WTC11 (cell line): ENCODE measurements around the gene L1CAM. TPM values are rescaled to one million over a fixed set of nuclear protein-coding genes. Genes with fewer than 3 reads are reported as not detected.
A peak's percentile ranks its signal among the peaks of the same experiment; 100 is the strongest.

Experiments
- ATAC-seq: fragments of 200-7000 bp; cut with Tn5 transposase; 2 replicates; pipeline ENCODE4 v1.10.0; 2021; ENCODE audit warnings: mild to moderate bottlenecking, moderate library complexity
- CTCF ChIA-PET: fragments of 300-600 bp; sonication (Branson Sonifier 250); formaldehyde crosslinking; loops from one replicate; lab custom pipeline; 2021; ENCODE audit warnings: antibody characterized with exemption; lab: Charles Lee
- POLR2A ChIA-PET: fragments of 350-600 bp; sonication (Branson Sonifier 250); formaldehyde crosslinking; loops from one replicate; lab custom pipeline; 2021; ENCODE audit warnings: antibody characterized with exemption; lab: Charles Lee
- DNase-seq: peaks from one replicate; pipeline ENCODE4 v3.0.0; 2021; ENCODE audit warnings: low spot score
- H3K27ac Mint-ChIP-seq: 2 replicates; pipeline ENCODE4 v1.8.0; 2021; ENCODE audit warnings: mixed read lengths
- H3K27me3 Mint-ChIP-seq: 2 replicates; pipeline ENCODE4 v1.8.0; 2021; ENCODE audit warnings: low read depth, mild to moderate bottlenecking, moderate library complexity, mixed read lengths
- H3K36me3 Mint-ChIP-seq: 2 replicates; pipeline ENCODE4 v1.8.0; 2021; ENCODE audit warnings: mixed read lengths
- H3K4me1 Mint-ChIP-seq: 2 replicates; pipeline ENCODE4 v1.8.0; 2022; ENCODE audit warnings: mixed read lengths
- H3K4me3 Mint-ChIP-seq: 2 replicates; pipeline ENCODE4 v1.8.0; 2021; ENCODE audit warnings: mild to moderate bottlenecking, moderate library complexity, mixed read lengths
- H3K9me3 Mint-ChIP-seq: 2 replicates; pipeline ENCODE4 v1.8.0; 2021; ENCODE audit warnings: mixed read lengths
- AR ChIP-seq: fragments of 250-450 bp; sonication (Bioruptor Pico); IDR thresholded peaks from 2 replicates; pipeline ENCODE4 v1.9.0; 2021; ENCODE audit warnings: mild to moderate bottlenecking
- ATF1 ChIP-seq: sonication (generic); formaldehyde crosslinking; IDR thresholded peaks from 2 replicates; pipeline ENCODE4 v1.8.1; 2023; ENCODE audit warnings: mild to moderate bottlenecking, moderate library complexity, missing genetic modification reagents
- ATF2 ChIP-seq: sonication (generic); formaldehyde crosslinking; IDR thresholded peaks from 2 replicates; pipeline ENCODE4 v1.8.1; 2022; ENCODE audit warnings: low read depth, missing genetic modification reagents, borderline replicate concordance
- EMX1 ChIP-seq: fragments of 250-450 bp; sonication (Bioruptor Pico); IDR thresholded peaks from 2 replicates; pipeline ENCODE4 v1.8.0; 2021; ENCODE audit warnings: mild to moderate bottlenecking
- JAZF1 ChIP-seq: fragments of 250-450 bp; sonication (Bioruptor Pico); IDR thresholded peaks from 2 replicates; pipeline ENCODE4 v1.9.0; 2021; ENCODE audit warnings: moderate library complexity, mild to moderate bottlenecking, inconsistent platforms
- KAT7 ChIP-seq: sonication (generic); formaldehyde crosslinking; IDR thresholded peaks from 2 replicates; pipeline ENCODE4 v1.8.1; 2023; ENCODE audit warnings: missing genetic modification reagents, mild to moderate bottlenecking, borderline replicate concordance
- NFATC4 ChIP-seq: fragments of 250-450 bp; sonication (Bioruptor Pico); IDR thresholded peaks from 2 replicates; pipeline ENCODE4 v1.9.0; 2021; ENCODE audit warnings: mild to moderate bottlenecking
- NFE2L1 ChIP-seq: sonication (generic); formaldehyde crosslinking; IDR thresholded peaks from 2 replicates; pipeline ENCODE4 v1.8.1; 2023; ENCODE audit warnings: missing genetic modification reagents
- SMAD4 ChIP-seq: sonication (generic); formaldehyde crosslinking; IDR thresholded peaks from 2 replicates; pipeline ENCODE4 v1.8.0; 2022; ENCODE audit warnings: mild to moderate bottlenecking, missing genetic modification reagents
- SP1 ChIP-seq: sonication (generic); formaldehyde crosslinking; conservative IDR thresholded peaks from 2 replicates; pipeline ENCODE4 v1.8.1; 2022; ENCODE audit warnings: missing genetic modification reagents
- TP53 ChIP-seq: sonication (generic); formaldehyde crosslinking; IDR thresholded peaks from 2 replicates; pipeline ENCODE4 v1.8.1; 2023; ENCODE audit warnings: mild to moderate bottlenecking, missing genetic modification reagents
- USF1 ChIP-seq: sonication (generic); formaldehyde crosslinking; IDR thresholded peaks from 2 replicates; pipeline ENCODE4 v1.8.0; 2022; ENCODE audit warnings: mild to moderate bottlenecking, missing genetic modification reagents
- USF2 ChIP-seq: sonication (generic); formaldehyde crosslinking; IDR thresholded peaks from 2 replicates; pipeline ENCODE4 v1.8.1; 2023; ENCODE audit warnings: mild to moderate bottlenecking, missing genetic modification reagents, moderate library complexity
- ZNF121 ChIP-seq: sonication (generic); formaldehyde crosslinking; IDR thresholded peaks from 2 replicates; pipeline ENCODE4 v1.8.0; 2023; ENCODE audit warnings: missing genetic modification reagents
- ZNF396 ChIP-seq: fragments of 250-450 bp; sonication (Bioruptor Pico); IDR thresholded peaks from 2 replicates; pipeline ENCODE4 v1.8.0; 2021; ENCODE audit warnings: mild to moderate bottlenecking, moderate library complexity, borderline replicate concordance
- total RNA-seq: library from RNA; stranded (reverse); gene quantifications from 3 replicates; pipeline ENCODE4 v1.2.3, GENCODE V29; 2021
- TF ChIP-seq, protein P1 (sequence below): sonication (generic); formaldehyde crosslinking; IDR thresholded peaks from 2 replicates; pipeline ENCODE4 v1.8.1; 2023; ENCODE audit warnings: mild to moderate bottlenecking, missing genetic modification reagents
- TF ChIP-seq, protein P2 (sequence below): fragments of 250-450 bp; sonication (Bioruptor Pico); IDR thresholded peaks from 2 replicates; pipeline ENCODE4 v1.9.0; 2021; ENCODE audit warnings: mild to moderate bottlenecking, borderline replicate concordance
- TF ChIP-seq, protein P3 (sequence below): sonication (generic); formaldehyde crosslinking; IDR thresholded peaks from 2 replicates; pipeline ENCODE4 v1.8.0; 2022; ENCODE audit warnings: missing genetic modification reagents

L1CAM gene
- total RNA-seq, 1 experiment from 2014 or later: 40.2 TPM

DNA sequence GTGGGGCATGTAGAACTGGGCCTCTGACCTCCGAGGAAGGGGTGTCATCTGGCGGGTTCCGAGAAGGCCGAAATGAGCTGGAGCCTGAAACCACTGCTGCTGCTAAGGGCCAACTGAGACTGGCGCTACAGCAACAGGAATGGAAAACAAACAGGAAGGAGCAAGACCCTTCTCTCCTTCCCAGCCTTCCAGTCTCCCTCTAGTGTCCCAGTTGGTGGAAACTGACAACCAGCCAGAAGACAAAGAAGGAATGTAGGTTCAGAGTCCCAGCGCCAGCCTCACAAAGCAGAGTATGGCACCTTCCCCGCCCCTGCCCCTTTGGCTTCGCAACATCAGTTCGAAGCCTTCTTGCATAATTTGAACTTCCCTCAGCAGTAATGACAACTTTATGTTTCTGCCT lies 31.3 kb downstream of the L1CAM start:
- Mint-ChIP-seq H3K4me1 (peaks cover 48% of the 10 kb centered on the region), H3K27me3 (peaks cover 32% of the 10 kb centered on the region), H3K4me3 (no peak overlapping the region), H3K36me3 (no peaks in the 10 kb centered on the region), H3K27ac (0 out of 2 replicates have a peak overlapping the region, but pooled peaks have one; percentile 41), H3K9me3 (no peaks in the 10 kb centered on the region)
- CTCF ChIA-PET: interaction anchor here (0.5 to 1.2 kb wide), 2 partner anchors 9 to 99 kb away, joined by 3 read pairs; no protein-coding TSS in a partner anchor
- ATAC-seq: peak; percentile 68
- TF ChIP-seq ZNF121 (CRISPR knock-in tag) (no peak), ZNF396 (CRISPR knock-in tag) (no peak), NFE2L1 (CRISPR knock-in tag) (no peak), SMAD4 (CRISPR knock-in tag) (no peak), EMX1 (CRISPR knock-in tag) (no peak), JAZF1 (CRISPR knock-in tag) (no peak), ATF1 (CRISPR knock-in tag) (no peak), USF1 (CRISPR knock-in tag) (no peak), TP53 (no peak), USF2 (CRISPR knock-in tag) (no peak), ATF2 (CRISPR knock-in tag) (no peak), SP1 (CRISPR knock-in tag) (no peak), NFATC4 (CRISPR knock-in tag) (no peak), KAT7 (CRISPR knock-in tag) (no peak), AR (no peak)
- TF ChIP-seq, protein P1, sequence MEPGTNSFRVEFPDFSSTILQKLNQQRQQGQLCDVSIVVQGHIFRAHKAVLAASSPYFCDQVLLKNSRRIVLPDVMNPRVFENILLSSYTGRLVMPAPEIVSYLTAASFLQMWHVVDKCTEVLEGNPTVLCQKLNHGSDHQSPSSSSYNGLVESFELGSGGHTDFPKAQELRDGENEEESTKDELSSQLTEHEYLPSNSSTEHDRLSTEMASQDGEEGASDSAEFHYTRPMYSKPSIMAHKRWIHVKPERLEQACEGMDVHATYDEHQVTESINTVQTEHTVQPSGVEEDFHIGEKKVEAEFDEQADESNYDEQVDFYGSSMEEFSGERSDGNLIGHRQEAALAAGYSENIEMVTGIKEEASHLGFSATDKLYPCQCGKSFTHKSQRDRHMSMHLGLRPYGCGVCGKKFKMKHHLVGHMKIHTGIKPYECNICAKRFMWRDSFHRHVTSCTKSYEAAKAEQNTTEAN (CRISPR knock-in tag): no peak
- TF ChIP-seq, protein P2, sequence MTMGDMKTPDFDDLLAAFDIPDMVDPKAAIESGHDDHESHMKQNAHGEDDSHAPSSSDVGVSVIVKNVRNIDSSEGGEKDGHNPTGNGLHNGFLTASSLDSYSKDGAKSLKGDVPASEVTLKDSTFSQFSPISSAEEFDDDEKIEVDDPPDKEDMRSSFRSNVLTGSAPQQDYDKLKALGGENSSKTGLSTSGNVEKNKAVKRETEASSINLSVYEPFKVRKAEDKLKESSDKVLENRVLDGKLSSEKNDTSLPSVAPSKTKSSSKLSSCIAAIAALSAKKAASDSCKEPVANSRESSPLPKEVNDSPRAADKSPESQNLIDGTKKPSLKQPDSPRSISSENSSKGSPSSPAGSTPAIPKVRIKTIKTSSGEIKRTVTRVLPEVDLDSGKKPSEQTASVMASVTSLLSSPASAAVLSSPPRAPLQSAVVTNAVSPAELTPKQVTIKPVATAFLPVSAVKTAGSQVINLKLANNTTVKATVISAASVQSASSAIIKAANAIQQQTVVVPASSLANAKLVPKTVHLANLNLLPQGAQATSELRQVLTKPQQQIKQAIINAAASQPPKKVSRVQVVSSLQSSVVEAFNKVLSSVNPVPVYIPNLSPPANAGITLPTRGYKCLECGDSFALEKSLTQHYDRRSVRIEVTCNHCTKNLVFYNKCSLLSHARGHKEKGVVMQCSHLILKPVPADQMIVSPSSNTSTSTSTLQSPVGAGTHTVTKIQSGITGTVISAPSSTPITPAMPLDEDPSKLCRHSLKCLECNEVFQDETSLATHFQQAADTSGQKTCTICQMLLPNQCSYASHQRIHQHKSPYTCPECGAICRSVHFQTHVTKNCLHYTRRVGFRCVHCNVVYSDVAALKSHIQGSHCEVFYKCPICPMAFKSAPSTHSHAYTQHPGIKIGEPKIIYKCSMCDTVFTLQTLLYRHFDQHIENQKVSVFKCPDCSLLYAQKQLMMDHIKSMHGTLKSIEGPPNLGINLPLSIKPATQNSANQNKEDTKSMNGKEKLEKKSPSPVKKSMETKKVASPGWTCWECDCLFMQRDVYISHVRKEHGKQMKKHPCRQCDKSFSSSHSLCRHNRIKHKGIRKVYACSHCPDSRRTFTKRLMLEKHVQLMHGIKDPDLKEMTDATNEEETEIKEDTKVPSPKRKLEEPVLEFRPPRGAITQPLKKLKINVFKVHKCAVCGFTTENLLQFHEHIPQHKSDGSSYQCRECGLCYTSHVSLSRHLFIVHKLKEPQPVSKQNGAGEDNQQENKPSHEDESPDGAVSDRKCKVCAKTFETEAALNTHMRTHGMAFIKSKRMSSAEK (CRISPR knock-in tag): no peak
- TF ChIP-seq, protein P3, sequence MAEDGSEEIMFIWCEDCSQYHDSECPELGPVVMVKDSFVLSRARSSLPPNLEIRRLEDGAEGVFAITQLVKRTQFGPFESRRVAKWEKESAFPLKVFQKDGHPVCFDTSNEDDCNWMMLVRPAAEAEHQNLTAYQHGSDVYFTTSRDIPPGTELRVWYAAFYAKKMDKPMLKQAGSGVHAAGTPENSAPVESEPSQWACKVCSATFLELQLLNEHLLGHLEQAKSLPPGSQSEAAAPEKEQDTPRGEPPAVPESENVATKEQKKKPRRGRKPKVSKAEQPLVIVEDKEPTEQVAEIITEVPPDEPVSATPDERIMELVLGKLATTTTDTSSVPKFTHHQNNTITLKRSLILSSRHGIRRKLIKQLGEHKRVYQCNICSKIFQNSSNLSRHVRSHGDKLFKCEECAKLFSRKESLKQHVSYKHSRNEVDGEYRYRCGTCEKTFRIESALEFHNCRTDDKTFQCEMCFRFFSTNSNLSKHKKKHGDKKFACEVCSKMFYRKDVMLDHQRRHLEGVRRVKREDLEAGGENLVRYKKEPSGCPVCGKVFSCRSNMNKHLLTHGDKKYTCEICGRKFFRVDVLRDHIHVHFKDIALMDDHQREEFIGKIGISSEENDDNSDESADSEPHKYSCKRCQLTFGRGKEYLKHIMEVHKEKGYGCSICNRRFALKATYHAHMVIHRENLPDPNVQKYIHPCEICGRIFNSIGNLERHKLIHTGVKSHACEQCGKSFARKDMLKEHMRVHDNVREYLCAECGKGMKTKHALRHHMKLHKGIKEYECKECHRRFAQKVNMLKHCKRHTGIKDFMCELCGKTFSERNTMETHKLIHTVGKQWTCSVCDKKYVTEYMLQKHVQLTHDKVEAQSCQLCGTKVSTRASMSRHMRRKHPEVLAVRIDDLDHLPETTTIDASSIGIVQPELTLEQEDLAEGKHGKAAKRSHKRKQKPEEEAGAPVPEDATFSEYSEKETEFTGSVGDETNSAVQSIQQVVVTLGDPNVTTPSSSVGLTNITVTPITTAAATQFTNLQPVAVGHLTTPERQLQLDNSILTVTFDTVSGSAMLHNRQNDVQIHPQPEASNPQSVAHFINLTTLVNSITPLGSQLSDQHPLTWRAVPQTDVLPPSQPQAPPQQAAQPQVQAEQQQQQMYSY (CRISPR knock-in tag): no peak
- POLR2A ChIA-PET: no interaction called here
- no peak for DNase-seq
